H1 (cell line): Measurements from ENCODE around the gene MTNR1A. TPM values are rescaled to one million over a fixed set of nuclear protein-coding genes. Genes with fewer than 3 reads are reported as not detected.

Source experiments
- CTCF ChIA-PET: fragments of 300-600 bp; sonication (Branson Sonifier 250); formaldehyde crosslinking; loops from one replicate; lab custom pipeline; 2021; ENCODE audit not compliant: partially characterized antibody; lab: Charles Lee
- POLR2A ChIA-PET: fragments of 300-600 bp; sonication (Branson Sonifier 250); formaldehyde crosslinking; loops from one replicate; lab custom pipeline; 2021; ENCODE audit warnings: inconsistent platforms; ENCODE audit not compliant: partially characterized antibody; lab: Charles Lee
- DNase-seq, 2 experiments: peaks; one replicate each; pipeline versions ENCODE4 v3.0.0 to v3.0.0-alpha.2; 2010 to 2022; ENCODE audit warnings: low spot score in 2 of 2, low read depth in 1 of 2, mixed read lengths in 1 of 2
- FAIRE-seq: peaks from 2 replicates; lab custom pipeline; 2011; peaks lifted over from hg19 to GRCh38; lab: Jason Lieb, UNC
- H2AFZ ChIP-seq: 2 replicates; pipeline ENCODE4 v1.8.1; 2012; ENCODE audit warnings: low read length, inconsistent platforms
- H2AK5ac ChIP-seq: 2 replicates; pipeline ENCODE4 v1.6.1; 2013; ENCODE audit warnings: low read depth, low read length
- H2BK120ac ChIP-seq: replicated peaks from 2 replicates; pipeline ENCODE3; 2013; ENCODE audit warnings: low read depth, low read length, inconsistent platforms
- H2BK12ac ChIP-seq: 2 replicates; pipeline ENCODE4 v1.6.1; 2013; ENCODE audit warnings: low read depth, low read length
- H2BK15ac ChIP-seq: 2 replicates; pipeline ENCODE4 v1.6.1; 2013; ENCODE audit warnings: low read length
- H2BK20ac ChIP-seq: 2 replicates; pipeline ENCODE4 v1.6.1; 2013; ENCODE audit warnings: low read length
- H2BK5ac ChIP-seq: 2 replicates; pipeline ENCODE4 v1.6.1; 2013; ENCODE audit warnings: low read depth, low read length
- H3K14ac ChIP-seq: 2 replicates; pipeline ENCODE4 v1.6.1; 2013; ENCODE audit warnings: inconsistent platforms; ENCODE audit not compliant: insufficient read length
- H3K18ac ChIP-seq: 2 replicates; pipeline ENCODE4 v1.6.1; 2013; ENCODE audit warnings: low read length; ENCODE audit errors: extremely low read depth
- H3K23ac ChIP-seq: 2 replicates; pipeline ENCODE4 v1.6.1; 2013; ENCODE audit warnings: inconsistent platforms; ENCODE audit not compliant: insufficient read length
- H3K23me2 ChIP-seq: 2 replicates; pipeline ENCODE4 v1.6.1; 2013; ENCODE audit warnings: low read depth, low read length
- H3K27ac ChIP-seq: 2 replicates; pipeline ENCODE4 v1.6.1; 2011; ENCODE audit warnings: low read depth, low read length, inconsistent platforms
- H3K27me3 ChIP-seq, 4 experiments: replicated peaks in 1 of 4; 1 replicate in 1 of 4; 2 replicates in 3 of 4; pipeline versions ENCODE4 v1.6.1 to v1.8.1; 2011 to 2013; ENCODE audit warnings: low read length in 3 of 4, mild to moderate bottlenecking in 3 of 4, inconsistent platforms in 2 of 4, mixed read lengths in 2 of 4, moderate library complexity in 1 of 4; ENCODE audit not compliant: control insufficient read depth in 3 of 4, insufficient read depth in 3 of 4; ENCODE audit errors: extremely low read depth in 1 of 4
- H3K36me3 ChIP-seq, 4 experiments: 2 replicates each; pipeline versions ENCODE4 v1.6.1 to v1.8.1; 2011 to 2013; ENCODE audit warnings: mild to moderate bottlenecking in 4 of 4, low read length in 3 of 4, moderate library complexity in 2 of 4, control low read depth in 1 of 4, inconsistent platforms in 1 of 4; ENCODE audit not compliant: insufficient read depth in 4 of 4, control insufficient read depth in 2 of 4
- H3K4ac ChIP-seq: replicated peaks from 2 replicates; pipeline ENCODE3; 2013; ENCODE audit warnings: low read length, low read depth, mixed read lengths, inconsistent platforms; ENCODE audit not compliant: insufficient read length
- H3K4me1 ChIP-seq, 4 experiments: replicated peaks in 1 of 4; 1 replicate in 1 of 4; 2 replicates in 3 of 4; pipeline versions ENCODE4 v1.6.1 to v1.8.1; 2011 to 2013; ENCODE audit warnings: low read length in 3 of 4, inconsistent platforms in 2 of 4, mixed read lengths in 1 of 4; ENCODE audit not compliant: insufficient read depth in 4 of 4, control insufficient read depth in 3 of 4
- H3K4me2 ChIP-seq, 2 experiments: 2 replicates each; pipeline versions ENCODE4 v1.6.1 to v1.8.1; 2011 to 2013; ENCODE audit warnings: low read depth in 2 of 2, low read length in 2 of 2, control low read depth in 1 of 2, inconsistent platforms in 1 of 2, mild to moderate bottlenecking in 1 of 2; ENCODE audit not compliant: insufficient read depth in 1 of 2
- H3K4me3 ChIP-seq, 4 experiments: fragments of 200-600, 300-600 bp in 1 of 4; sonication (generic), shearing (Covaris generic), sonication (Bioruptor Twin) in 1 of 4; 2 replicates each; pipeline versions ENCODE4 v1.5.1 to v1.8.1; 2011 to 2016; ENCODE audit warnings: low read length in 4 of 4, low read depth in 3 of 4, control low read depth in 2 of 4, inconsistent platforms in 2 of 4, mild to moderate bottlenecking in 2 of 4, mixed read lengths in 1 of 4, moderate library complexity in 1 of 4; ENCODE audit not compliant: insufficient read depth in 2 of 4; ENCODE audit errors: extremely low read depth in 1 of 4
- H3K56ac ChIP-seq: replicated peaks from 2 replicates; pipeline ENCODE3; 2013; ENCODE audit warnings: low read depth, mild to moderate bottlenecking, mixed read lengths, low read length, inconsistent platforms; ENCODE audit not compliant: insufficient read length
- H3K79me1 ChIP-seq: 2 replicates; pipeline ENCODE4 v1.6.1; 2013; ENCODE audit warnings: low read depth, low read length, control low read depth
- H3K79me2 ChIP-seq, 2 experiments: 2 replicates each; pipeline versions ENCODE4 v1.6.1 to v1.8.1; 2012 to 2013; ENCODE audit warnings: low read length in 2 of 2, mild to moderate bottlenecking in 2 of 2, inconsistent platforms in 1 of 2; ENCODE audit not compliant: insufficient read depth in 2 of 2, control insufficient read depth in 1 of 2
- H3K9ac ChIP-seq, 4 experiments: replicated peaks in 1 of 4; 1 replicate in 1 of 4; 2 replicates in 3 of 4; pipeline versions ENCODE4 v1.6.1 to v1.8.1; 2011 to 2013; ENCODE audit warnings: low read depth in 3 of 4, low read length in 3 of 4, control low read depth in 2 of 4, mild to moderate bottlenecking in 2 of 4, moderate library complexity in 2 of 4, inconsistent platforms in 1 of 4; ENCODE audit errors: extremely low read depth in 1 of 4
- H3K9me3 ChIP-seq, 2 experiments: 2 replicates each; pipeline versions ENCODE4 v1.6.1 to v1.8.1; 2012 to 2013; ENCODE audit warnings: mild to moderate bottlenecking in 2 of 2, moderate library complexity in 2 of 2, control low read depth in 1 of 2, inconsistent platforms in 1 of 2, low read depth in 1 of 2, low read length in 1 of 2, mixed read lengths in 1 of 2; ENCODE audit not compliant: insufficient read depth in 2 of 2
- H4K20me1 ChIP-seq, 2 experiments: replicated peaks in 1 of 2; 2 replicates each; pipeline versions ENCODE3 to v1.8.1; 2011 to 2013; ENCODE audit warnings: inconsistent platforms in 2 of 2, low read length in 2 of 2, mild to moderate bottlenecking in 1 of 2; ENCODE audit not compliant: insufficient read depth in 2 of 2, control insufficient read depth in 1 of 2
- H4K5ac ChIP-seq: 2 replicates; pipeline ENCODE4 v1.6.1; 2013; ENCODE audit warnings: low read length, low read depth, mixed read lengths, inconsistent platforms; ENCODE audit not compliant: insufficient read length
- H4K8ac ChIP-seq: 2 replicates; pipeline ENCODE4 v1.8.0; 2013; ENCODE audit warnings: mild to moderate bottlenecking, moderate library complexity, low read length, inconsistent platforms; ENCODE audit not compliant: insufficient read depth; ENCODE audit errors: extremely low read depth
- H4K91ac ChIP-seq: replicated peaks from 2 replicates; pipeline ENCODE3; 2013; ENCODE audit warnings: low read length, mixed read lengths, inconsistent platforms; ENCODE audit not compliant: insufficient read length
- CEBPB ChIP-seq: IDR thresholded peaks from 2 replicates; pipeline ENCODE4 v1.6.1; 2012; ENCODE audit warnings: low read depth, low read length
- POLR2AphosphoS5 ChIP-seq: IDR thresholded peaks from 2 replicates; pipeline ENCODE4 v1.6.1; 2011; ENCODE audit warnings: low read depth, low read length
- SP4 ChIP-seq: IDR thresholded peaks from 2 replicates; pipeline ENCODE4 v1.6.1; 2012; ENCODE audit warnings: low read length, inconsistent platforms
- YY1 ChIP-seq: IDR thresholded peaks from 2 replicates; pipeline ENCODE4 v1.6.1; 2011; ENCODE audit warnings: low read depth, mild to moderate bottlenecking, low read length
- WGBS, 2 experiments: shearing (Covaris generic) in 1 of 2; methylation state at CpG; one replicate each; pipeline versions ENCODE4 v1.1.6 to v1.1.7; 2013 to 2015; ENCODE audit warnings: low lambda C conversion rate in 2 of 2, mixed read lengths in 2 of 2, inconsistent platforms in 1 of 2, low coverage in 1 of 2, missing lambda C conversion rate in 1 of 2; ENCODE audit not compliant: insufficient replicate concordance in 2 of 2, insufficient coverage in 1 of 2, insufficient read length in 1 of 2; ENCODE audit errors: extremely low coverage in 1 of 2, missing lambda C conversion rate in 1 of 2; 5-methylcytosine and 5-hydroxymethylcytosine counted together
- polyA plus RNA-seq, 7 experiments: library from polyadenylated mRNA; depleted of rRNA in 3 of 7; stranded (reverse) in 5 of 7; unstranded in 2 of 7; fragments of >200 nt in 5 of 7; fragments of 200-250 nt in 2 of 7; gene quantifications; 1 replicate in 5 of 7; 2 replicates in 1 of 7; 4 replicates in 1 of 7; pipeline versions ENCODE4 v1.2.1 to v1.2.3, GENCODE V29; 2011 to 2013; ENCODE audit warnings: missing spikeins in 2 of 7, mixed read lengths in 2 of 7
- total RNA-seq: library from RNA; stranded (reverse); fragmentation: NEBNext Ultra II Directional; extraction: Animal tissue kit (Norgen Biotek cat#: 25700); gene quantifications from 2 replicates; pipeline ENCODE4 v1.2.1, GENCODE V29; 2021

The MTNR1A gene
- total and polyA plus RNA-seq, 2 of the 8 experiments (the other 6 are each of a cell fraction or from before 2014, with no cell fraction given) = 0.45 to 1.0 TPM

- CTCF ChIA-PET = interaction anchor here (0.8 to 1.6 kb wide), 2 partner anchors 12 to 285 kb away, joined by 4 read pairs; no protein-coding TSS in a partner anchor
- no peak overlapping the region for H2AK5ac ChIP-seq
- H3K23ac ChIP-seq = no peak overlapping the region
- H4K20me1 ChIP-seq = no peaks in the 10 kb centered on the region
- no peak overlapping the region for H2BK5ac ChIP-seq
- no peak for DNase-seq
- H2AFZ ChIP-seq = no peak overlapping the region
- no peak overlapping the region for H2BK12ac ChIP-seq
- no peak overlapping the region for H3K14ac ChIP-seq
- H4K5ac ChIP-seq = no peak overlapping the region
- no peaks in the 10 kb centered on the region; a peak in 1 of 4 replicates for H3K9me3 ChIP-seq
- no peak overlapping the region for H2BK120ac ChIP-seq
- no peak overlapping the region for H2BK15ac ChIP-seq
- no peak overlapping the region for H3K18ac ChIP-seq
- no peak overlapping the region for H3K4ac ChIP-seq
- POLR2A ChIA-PET = no interaction called here
- no peak overlapping the region for H3K4me2 ChIP-seq
- H3K4me1 ChIP-seq = peaks cover 0 to 2% (median 0%) of the 10 kb centered on the region in 4 experiments; a peak in 1 of 7 replicates
- H3K79me1 ChIP-seq = no peaks in the 10 kb centered on the region
- H3K9ac ChIP-seq = no peak overlapping the region
- no peak overlapping the region for H3K56ac ChIP-seq
- H3K23me2 ChIP-seq = no peaks in the 10 kb centered on the region
- no peak overlapping the region for H4K91ac ChIP-seq
- H2BK20ac ChIP-seq = no peak overlapping the region
- H3K27me3 ChIP-seq = no peaks in the 10 kb centered on the region
- peaks cover 0 to 23% (median 6%) of the 10 kb centered on the region in 4 experiments; a peak in 5 of 8 replicates for H3K36me3 ChIP-seq
- TF ChIP-seq CEBPB (no peak), POLR2AphosphoS5 (peak; percentile 37; the same call in 1 of the 2 replicates), YY1 (no peak), SP4 (no peak)
- 88% methylated on average over 1 of the region's 1 CpG; no CpG with 5 or more reads in 1 of the 2 experiments for WGBS, 2 experiments
- H3K79me2 ChIP-seq = no peaks in the 10 kb centered on the region
- H3K4me3 ChIP-seq = no peak overlapping the region
- no peak overlapping the region for H3K27ac ChIP-seq
- no peak overlapping the region for H4K8ac ChIP-seq
- FAIRE-seq = no peak
Measured at GRCh38 chr4:186580669-186581068, 25.3 kb upstream of the MTNR1A start.
